HG03354 (cell line): ENCODE measurements around the gene NCKIPSD.

Experiments used
- ATAC-seq: cut with Tn5 transposase; IDR thresholded peaks from one replicate; pipeline ENCODE4 v1.9.1; 2021; ENCODE audit warnings: mild to moderate bottlenecking; ENCODE audit not compliant: unreplicated experiment, poor library complexity, severe bottlenecking

The NCKIPSD gene

GRCh38 chr3:48698891-48699290 lies 13.2 kb upstream of the NCKIPSD start:
- no peak for ATAC-seq

GRCh38 chr3:48697952-48698351 lies 12.2 kb upstream of the NCKIPSD start:
- ATAC-seq: no peak

GRCh38 chr3:48696601-48697000 lies 10.9 kb upstream of the NCKIPSD start:
- no peak for ATAC-seq

GRCh38 chr3:48696156-48696555 lies 10.4 kb upstream of the NCKIPSD start:
- ATAC-seq: no peak

GRCh38 chr3:48695393-48695753 lies 9.7 kb upstream of the NCKIPSD start:
- ATAC-seq: no peak

- no peak for ATAC-seq
Observed at GRCh38 chr3:48694610-48695392, 9.1 kb upstream of the NCKIPSD start.

- no peak for ATAC-seq
Observed at GRCh38 chr3:48693826-48694225, 8.1 kb upstream of the NCKIPSD start.

GRCh38 chr3:48692551-48692950 lies 6.8 kb upstream of the NCKIPSD start:
- no peak for ATAC-seq

- ATAC-seq: no peak
Observed at GRCh38 chr3:48690846-48691458, 5.2 kb upstream of the NCKIPSD start.

- ATAC-seq: no peak
Observed at GRCh38 chr3:48689384-48689783, 3.7 kb upstream of the NCKIPSD start.

GRCh38 chr3:48688737-48689075 lies 3.0 kb upstream of the NCKIPSD start:
- ATAC-seq: no peak

- no peak for ATAC-seq
Observed at GRCh38 chr3:48688032-48688736, 2.5 kb upstream of the NCKIPSD start.

GRCh38 chr3:48687220-48687678 lies 1.5 kb upstream of the NCKIPSD start:
- no peak for ATAC-seq

- no peak for ATAC-seq
Observed at GRCh38 chr3:48686538-48687219, 964 bp upstream of the NCKIPSD start.

- no peak for ATAC-seq
Observed at GRCh38 chr3:48685293-48685602, 467 bp downstream of the NCKIPSD start.

GRCh38 chr3:48684480-48685143 lies 1.1 kb downstream of the NCKIPSD start:
- ATAC-seq: no peak

GRCh38 chr3:48684054-48684349 lies 1.7 kb downstream of the NCKIPSD start:
- ATAC-seq: no peak

- ATAC-seq: no peak
Observed at GRCh38 chr3:48682786-48683185, 2.9 kb downstream of the NCKIPSD start.

GRCh38 chr3:48681974-48682610 lies 3.6 kb downstream of the NCKIPSD start:
- ATAC-seq: no peak

GRCh38 chr3:48681541-48681880 lies 4.2 kb downstream of the NCKIPSD start:
- no peak for ATAC-seq
